BLaER1 (cell line): Measurements from ENCODE around the gene CRYAA.

Experiments
- H3K27ac ChIP-seq: shearing (Covaris generic); formaldehyde crosslinking; 2 replicates; pipeline ENCODE4 v1.8.1; 2022
- H3K27me3 ChIP-seq: shearing (Covaris generic); formaldehyde crosslinking; 2 replicates; pipeline ENCODE4 v1.8.1; 2022
- H3K36me3 ChIP-seq: shearing (Covaris generic); formaldehyde crosslinking; 2 replicates; pipeline ENCODE4 v1.8.1; 2022
- H3K4me1 ChIP-seq: shearing (Covaris generic); formaldehyde crosslinking; 2 replicates; pipeline ENCODE4 v1.8.1; 2022
- H3K4me2 ChIP-seq: shearing (Covaris generic); formaldehyde crosslinking; 2 replicates; pipeline ENCODE4 v1.8.1; 2022
- H3K4me3 ChIP-seq: shearing (Covaris generic); formaldehyde crosslinking; 2 replicates; pipeline ENCODE4 v1.8.1; 2022
- H3K9ac ChIP-seq: shearing (Covaris generic); formaldehyde crosslinking; 2 replicates; pipeline ENCODE4 v1.8.1; 2022
- H3K9me3 ChIP-seq: shearing (Covaris generic); formaldehyde crosslinking; 2 replicates; pipeline ENCODE4 v1.8.1; 2022
- H4K20me1 ChIP-seq: shearing (Covaris generic); formaldehyde crosslinking; 2 replicates; pipeline ENCODE4 v1.8.1; 2022
- Cebpa-rat ChIP-seq: shearing (Covaris generic); IDR thresholded peaks from 2 replicates; pipeline ENCODE4 v1.8.1; 2022

Gene CRYAA

DNA sequence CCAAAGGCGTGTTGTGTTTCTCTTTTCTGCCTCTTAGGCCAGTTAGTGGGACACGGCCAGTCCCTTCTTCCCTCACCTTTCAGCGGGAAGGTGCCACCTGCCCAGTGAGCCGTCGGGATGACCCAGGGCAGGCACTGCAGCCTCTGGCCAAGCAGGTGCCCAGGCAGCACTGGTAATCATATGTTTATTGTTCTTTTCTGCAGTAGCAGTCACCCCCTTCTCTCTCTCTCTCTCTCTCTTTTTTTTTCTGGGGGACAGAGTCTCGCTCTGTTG is 38.2 kb downstream of the CRYAA start:
- no peak for TF ChIP-seq Cebpa-rat
- no peaks in the 10 kb centered on the region for H3K27me3 ChIP-seq
- no peak overlapping the region for H3K9ac ChIP-seq
- no peak overlapping the region for H3K4me2 ChIP-seq
- no peak overlapping the region for H3K27ac ChIP-seq
- H3K36me3 ChIP-seq = no peaks in the 10 kb centered on the region
- peaks cover 34% of the 10 kb centered on the region for H3K9me3 ChIP-seq
- H3K4me1 ChIP-seq = no peaks in the 10 kb centered on the region
- H4K20me1 ChIP-seq = no peaks in the 10 kb centered on the region
- H3K4me3 ChIP-seq = no peak overlapping the region

GRCh38 chr21:43207868-43208267 is 39.1 kb downstream of the CRYAA start:
- Histone ChIP-seq H3K36me3 (no peaks in the 10 kb centered on the region), H3K4me2 (no peak overlapping the region), H3K9me3 (peaks cover 27% of the 10 kb centered on the region), H3K27me3 (no peaks in the 10 kb centered on the region), H4K20me1 (no peaks in the 10 kb centered on the region), H3K27ac (no peak overlapping the region), H3K9ac (no peak overlapping the region), H3K4me3 (no peak overlapping the region), H3K4me1 (no peaks in the 10 kb centered on the region)
- no peak for TF ChIP-seq Cebpa-rat

DNA sequence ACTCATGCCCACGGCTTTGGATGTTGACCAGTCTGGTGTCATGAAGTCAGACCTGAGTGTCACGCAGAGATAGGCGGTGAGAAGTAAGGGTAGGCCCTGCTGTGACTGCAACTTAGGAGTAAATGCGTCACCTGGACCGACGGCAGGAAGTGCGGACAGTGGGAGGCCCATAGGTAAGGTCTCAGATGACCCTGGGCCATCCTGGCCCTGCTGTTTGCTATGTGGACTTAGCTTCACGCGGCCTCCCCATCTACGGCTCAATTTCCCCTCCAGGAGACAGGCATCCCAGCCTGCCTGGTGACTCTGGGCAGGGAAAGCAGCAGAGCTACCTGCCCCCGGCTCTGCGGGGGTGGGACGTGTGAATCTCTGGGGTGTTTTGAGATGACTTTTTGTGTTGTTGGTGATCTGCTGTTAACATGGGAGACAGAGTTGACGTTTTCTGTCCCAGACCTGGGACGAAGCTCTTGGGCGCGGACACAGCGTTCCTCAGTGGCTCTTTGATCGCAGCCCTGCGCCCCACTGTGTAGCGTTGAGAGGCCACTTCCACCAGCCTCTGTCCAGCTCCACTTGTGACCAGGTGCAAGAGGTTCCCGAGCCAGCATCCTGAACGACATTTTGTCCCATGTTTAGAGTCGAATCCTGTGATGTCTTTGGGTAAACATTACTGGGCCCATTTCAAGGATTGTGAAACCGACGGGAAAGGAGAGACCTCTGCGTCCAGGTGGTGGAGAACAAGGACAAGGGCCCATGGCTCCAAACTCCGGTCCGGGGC is 39.9 kb downstream of the CRYAA start:
- Histone ChIP-seq H3K4me1 (no peaks in the 10 kb centered on the region), H3K4me2 (no peak overlapping the region), H3K36me3 (no peaks in the 10 kb centered on the region), H4K20me1 (no peaks in the 10 kb centered on the region), H3K9me3 (peaks cover 18% of the 10 kb centered on the region), H3K27ac (no peak overlapping the region), H3K27me3 (no peaks in the 10 kb centered on the region), H3K9ac (no peak overlapping the region), H3K4me3 (no peak overlapping the region)
- no peak for TF ChIP-seq Cebpa-rat

DNA sequence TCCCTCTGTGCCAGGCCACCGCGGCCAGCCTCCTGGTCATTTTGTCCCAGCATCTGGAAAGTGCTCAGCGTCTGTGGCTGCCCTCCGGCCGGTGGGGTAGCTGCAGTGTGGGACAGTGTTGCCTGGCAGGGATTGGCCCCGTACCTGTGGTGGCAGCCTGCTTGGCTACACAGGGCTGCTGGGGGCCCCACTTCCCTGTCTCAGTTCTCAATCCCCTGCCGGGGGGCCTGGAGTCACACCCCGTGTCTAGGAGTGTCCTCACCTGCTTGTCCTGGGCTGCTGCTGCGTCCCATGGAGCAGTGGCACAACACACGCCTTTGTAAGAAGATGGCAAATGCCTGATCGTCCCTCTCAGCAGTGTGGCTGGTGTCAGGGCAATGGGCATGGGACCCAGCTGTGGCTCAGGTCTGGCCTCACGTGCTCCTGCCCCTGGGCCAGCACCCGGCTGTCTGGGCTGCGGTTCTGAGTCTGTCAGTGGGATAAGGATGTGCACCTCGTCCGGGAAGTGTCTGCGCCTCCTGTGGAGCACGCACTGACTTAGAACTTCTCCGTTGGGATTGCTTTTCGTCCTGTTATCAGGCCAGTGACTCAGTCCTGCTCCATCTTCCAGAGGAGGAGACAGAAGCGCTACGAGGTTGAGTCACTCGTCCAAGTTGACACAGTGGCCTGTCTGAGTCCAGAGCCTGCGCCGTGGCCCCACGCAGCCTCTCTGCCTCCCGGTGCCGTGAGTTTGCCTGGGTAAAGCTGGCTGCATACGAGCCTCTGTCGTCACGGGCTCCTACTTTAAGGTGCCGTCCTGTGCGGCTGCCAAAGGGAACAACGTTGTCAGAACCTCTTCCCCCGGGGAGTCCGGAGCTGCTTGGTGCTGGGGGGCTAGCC is 41.0 kb downstream of the CRYAA start:
- Histone ChIP-seq H3K9me3 (peaks cover 13% of the 10 kb centered on the region; the same call in 1 of the 2 replicates), H3K4me2 (no peak overlapping the region), H3K27ac (no peak overlapping the region), H3K4me1 (no peaks in the 10 kb centered on the region), H4K20me1 (no peaks in the 10 kb centered on the region), H3K9ac (no peak overlapping the region), H3K36me3 (no peaks in the 10 kb centered on the region), H3K4me3 (no peak overlapping the region), H3K27me3 (no peaks in the 10 kb centered on the region)
- no peak for TF ChIP-seq Cebpa-rat

GRCh38 chr21:43210454-43211071 is 41.8 kb downstream of the CRYAA start:
- peaks cover 13% of the 10 kb centered on the region; the same call in 1 of the 2 replicates for H3K9me3 ChIP-seq
- no peak for TF ChIP-seq Cebpa-rat
- H3K4me1 ChIP-seq = no peaks in the 10 kb centered on the region
- H3K27ac ChIP-seq = no peak overlapping the region
- H3K9ac ChIP-seq = no peak overlapping the region
- H3K36me3 ChIP-seq = no peaks in the 10 kb centered on the region
- no peaks in the 10 kb centered on the region for H4K20me1 ChIP-seq
- no peaks in the 10 kb centered on the region for H3K27me3 ChIP-seq
- H3K4me2 ChIP-seq = no peak overlapping the region
- no peak overlapping the region for H3K4me3 ChIP-seq

DNA sequence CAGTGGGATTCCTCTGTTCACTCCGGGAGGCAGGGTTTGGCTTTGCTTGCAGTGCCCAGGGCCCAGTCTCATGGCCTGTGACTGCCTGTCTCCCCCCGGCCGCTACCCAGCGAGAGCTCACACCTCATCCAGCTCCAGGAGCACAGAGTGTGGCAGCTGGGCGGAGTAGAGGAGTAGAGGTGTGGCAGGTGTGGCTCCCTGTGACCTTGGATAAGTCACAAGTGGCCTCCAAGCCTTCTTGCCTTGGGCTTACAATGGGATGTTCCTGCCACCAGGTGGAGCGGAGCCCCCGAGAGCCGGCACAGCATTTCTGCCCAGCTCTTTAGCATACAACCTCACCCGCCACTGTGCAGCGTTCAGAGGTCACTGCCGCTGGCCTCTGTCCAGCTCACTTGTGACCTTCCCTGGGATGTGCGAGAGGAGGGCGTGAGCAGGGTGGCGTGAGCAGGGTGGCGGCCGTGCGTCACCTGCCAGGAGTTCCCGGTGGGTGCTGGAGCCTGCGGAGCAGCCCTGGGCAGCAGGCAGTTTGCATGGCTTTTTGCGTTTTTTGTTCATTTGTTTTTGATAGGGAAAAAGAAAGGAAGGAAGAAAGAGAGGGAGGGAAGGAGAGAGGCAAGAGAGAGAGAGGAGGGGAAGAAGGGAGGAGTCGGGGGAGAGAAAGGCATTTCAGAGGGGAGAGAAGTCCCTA is 42.4 kb downstream of the CRYAA start:
- H3K36me3 ChIP-seq = no peaks in the 10 kb centered on the region
- no peak overlapping the region for H3K4me2 ChIP-seq
- no peaks in the 10 kb centered on the region for H4K20me1 ChIP-seq

DNA sequence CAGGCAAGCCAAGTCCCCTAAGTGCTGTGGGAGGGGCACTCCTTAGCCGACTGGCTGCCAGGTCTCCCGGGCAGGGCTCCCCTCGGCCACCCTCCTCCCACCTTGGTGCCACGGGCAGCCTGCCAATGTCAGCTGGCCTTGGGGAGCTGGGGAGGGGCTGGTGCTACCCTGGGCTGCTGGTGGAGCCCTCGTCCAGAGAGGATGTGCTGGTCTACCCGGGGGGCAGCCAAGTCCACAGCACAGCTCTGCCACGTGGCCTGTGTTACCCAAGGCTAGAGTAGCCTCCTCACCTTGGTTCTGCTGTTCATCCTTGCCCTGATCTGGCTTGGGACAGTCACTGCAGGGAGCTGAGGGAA is 42.9 kb downstream of the CRYAA start:
- no peaks in the 10 kb centered on the region for H3K27me3 ChIP-seq
- H3K9me3 ChIP-seq = peaks cover 9% of the 10 kb centered on the region; the same call in 1 of the 2 replicates
- H3K4me3 ChIP-seq = no peak overlapping the region
- no peak overlapping the region for H3K9ac ChIP-seq
- no peaks in the 10 kb centered on the region for H3K4me1 ChIP-seq
- TF ChIP-seq Cebpa-rat = no peak
- no peaks in the 10 kb centered on the region for H3K36me3 ChIP-seq
- H4K20me1 ChIP-seq = no peaks in the 10 kb centered on the region
- no peak overlapping the region for H3K4me2 ChIP-seq
- H3K27ac ChIP-seq = no peak overlapping the region

More for the DNA sequence above, 42.4 kb downstream of the CRYAA start:
- peaks cover 10% of the 10 kb centered on the region; the same call in 1 of the 2 replicates for H3K9me3 ChIP-seq
- no peaks in the 10 kb centered on the region for H3K4me1 ChIP-seq
- no peak overlapping the region for H3K27ac ChIP-seq
- no peaks in the 10 kb centered on the region for H3K27me3 ChIP-seq
- no peak for TF ChIP-seq Cebpa-rat
- no peak overlapping the region for H3K4me3 ChIP-seq
- no peak overlapping the region for H3K9ac ChIP-seq
